ENCODE results near the gene NDUFB10. TPM values are rescaled to one million over a fixed set of nuclear protein-coding genes. Genes with fewer than 3 reads are reported as not detected.

The NDUFB10 gene
- total RNA-seq, 4 donors from 2014 or later: 172 to 215 (median 189) TPM

DNA sequence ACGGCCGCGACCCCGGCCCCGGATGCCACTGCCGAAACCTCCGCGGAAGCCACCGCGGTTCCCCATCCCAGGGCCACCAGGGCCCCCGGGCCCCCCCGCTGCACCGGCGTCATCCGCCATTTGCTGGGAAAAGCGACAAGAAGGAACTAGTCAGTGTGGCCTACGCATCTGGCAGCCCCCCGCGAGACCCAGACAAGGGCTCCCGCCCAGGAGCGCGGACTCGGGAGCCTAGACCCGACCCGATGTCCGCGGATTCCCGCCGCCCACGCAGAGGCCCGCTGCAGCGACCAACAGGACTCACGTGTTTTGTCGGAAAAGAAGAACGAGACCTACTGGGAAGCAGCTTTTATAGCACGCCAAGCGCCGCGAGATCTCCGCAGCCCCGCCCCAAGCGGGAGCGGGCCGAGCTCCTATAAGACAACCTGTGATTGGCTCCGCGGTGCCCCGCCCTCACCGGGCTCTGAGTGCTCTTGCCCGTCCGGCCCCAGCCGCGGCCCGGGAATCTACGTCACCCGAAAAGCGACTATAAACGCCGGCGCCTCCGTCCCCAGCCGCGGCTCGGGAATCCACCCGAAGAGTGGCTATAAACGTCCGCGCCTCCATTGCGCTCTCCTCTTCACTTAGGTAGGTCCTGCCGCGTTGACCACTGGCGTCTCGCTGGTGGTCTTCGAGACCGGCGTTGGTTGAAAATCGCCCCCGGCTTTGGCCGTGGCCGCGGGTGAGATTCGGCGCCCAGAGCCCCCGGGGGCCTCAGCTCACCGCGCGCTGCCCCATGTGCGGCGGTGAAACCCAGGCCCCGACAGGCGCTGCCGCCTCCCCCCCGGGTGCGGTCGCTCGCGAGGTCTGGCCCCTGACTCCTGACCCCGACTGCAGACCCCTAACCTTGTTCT lies 5.4 kb downstream of the NDUFB10 start, which contains the start of gene RPS2:
TSS of gene RPS2 (minus strand) at position 321 of the 890 bp plus-strand sequence. CDS start at position 120, 201 bp downstream.
- Histone ChIP-seq H3K36me3 (peaks cover 8 to 31% (median 14%) of the 10 kb centered on the region in 3 donors), H3K27ac (peak within 1 kb of the TSS; percentile 95 to 99 (median 98)), H3K27me3 (no peaks in the 10 kb centered on the region), H3K4me1 (peaks cover 33 to 62% (median 40%) of the 10 kb centered on the region in 3 donors), H3K9me3 (no peaks in the 10 kb centered on the region), H3K4me3 (peak within 1 kb of the TSS; percentile 84 to 99 (median 88))
- peak in 3 of 4 donors; percentile 86 to 98 (median 94) for TF ChIP-seq POLR2A (IDR thresholded peaks at IDR 0.05)
- TF ChIP-seq, protein P1, sequence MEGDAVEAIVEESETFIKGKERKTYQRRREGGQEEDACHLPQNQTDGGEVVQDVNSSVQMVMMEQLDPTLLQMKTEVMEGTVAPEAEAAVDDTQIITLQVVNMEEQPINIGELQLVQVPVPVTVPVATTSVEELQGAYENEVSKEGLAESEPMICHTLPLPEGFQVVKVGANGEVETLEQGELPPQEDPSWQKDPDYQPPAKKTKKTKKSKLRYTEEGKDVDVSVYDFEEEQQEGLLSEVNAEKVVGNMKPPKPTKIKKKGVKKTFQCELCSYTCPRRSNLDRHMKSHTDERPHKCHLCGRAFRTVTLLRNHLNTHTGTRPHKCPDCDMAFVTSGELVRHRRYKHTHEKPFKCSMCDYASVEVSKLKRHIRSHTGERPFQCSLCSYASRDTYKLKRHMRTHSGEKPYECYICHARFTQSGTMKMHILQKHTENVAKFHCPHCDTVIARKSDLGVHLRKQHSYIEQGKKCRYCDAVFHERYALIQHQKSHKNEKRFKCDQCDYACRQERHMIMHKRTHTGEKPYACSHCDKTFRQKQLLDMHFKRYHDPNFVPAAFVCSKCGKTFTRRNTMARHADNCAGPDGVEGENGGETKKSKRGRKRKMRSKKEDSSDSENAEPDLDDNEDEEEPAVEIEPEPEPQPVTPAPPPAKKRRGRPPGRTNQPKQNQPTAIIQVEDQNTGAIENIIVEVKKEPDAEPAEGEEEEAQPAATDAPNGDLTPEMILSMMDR (IDR thresholded peaks at IDR 0.05): peak in 4 of 6 experiments; percentile 8 to 15 (median 15)
- peak; percentile 93 for DNase-seq
- intact Hi-C loops (cut with DNase I): no loop called here
- 0 to 1% methylated on average over 25 to 28 of the region's 97 CpGs for WGBS, 2 donors

DNA sequence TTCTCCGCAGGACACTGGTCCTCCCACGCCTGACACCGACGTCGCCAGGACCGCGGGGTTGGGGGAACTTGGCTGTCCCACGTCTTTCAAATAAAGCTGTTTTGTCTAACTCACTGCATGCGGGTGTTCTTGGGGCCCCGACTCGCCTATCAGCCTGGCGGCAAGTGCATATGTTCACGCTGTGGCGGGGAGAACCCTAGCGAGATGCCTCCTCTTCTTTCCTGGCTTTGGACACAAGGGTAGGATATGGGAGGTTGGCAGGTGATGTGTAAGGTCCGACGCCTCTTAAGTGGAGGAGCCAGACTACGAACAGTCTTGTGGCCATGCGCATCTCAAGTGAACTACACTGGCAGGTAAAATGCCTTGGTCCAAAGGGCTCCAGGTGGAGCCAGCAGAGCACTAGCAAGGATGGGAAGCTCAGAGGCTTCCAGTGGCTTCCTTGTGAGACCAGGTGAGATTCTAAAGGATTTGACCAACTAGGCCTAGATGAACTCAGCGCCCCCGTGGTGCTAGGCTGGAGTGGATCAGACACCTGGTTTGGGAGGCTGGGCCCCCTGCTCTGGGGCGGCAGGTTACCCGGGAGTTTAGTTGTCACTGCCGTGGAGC lies 6.2 kb downstream of the NDUFB10 start:
- H3K4me1 ChIP-seq: peaks cover 33 to 54% (median 35%) of the 10 kb centered on the region in 3 donors
- no peak for DNase-seq
- no peaks in the 10 kb centered on the region for H3K9me3 ChIP-seq
- H3K27me3 ChIP-seq: no peaks in the 10 kb centered on the region
- H3K36me3 ChIP-seq: peaks cover 8 to 31% (median 14%) of the 10 kb centered on the region in 3 donors
- WGBS, 2 donors: 11 to 14% methylated on average over 12 to 18 of the region's 24 CpGs
- peak overlapping the region; percentile 95 to 99 (median 98) for H3K27ac ChIP-seq
- intact Hi-C loops (cut with DNase I): no loop called here
- TF ChIP-seq, protein P1 (IDR thresholded peaks at IDR 0.05): no peak
- TF ChIP-seq POLR2A (IDR thresholded peaks at IDR 0.05): no peak
- peak overlapping the region; percentile 84 to 99 (median 88) for H3K4me3 ChIP-seq

DNA sequence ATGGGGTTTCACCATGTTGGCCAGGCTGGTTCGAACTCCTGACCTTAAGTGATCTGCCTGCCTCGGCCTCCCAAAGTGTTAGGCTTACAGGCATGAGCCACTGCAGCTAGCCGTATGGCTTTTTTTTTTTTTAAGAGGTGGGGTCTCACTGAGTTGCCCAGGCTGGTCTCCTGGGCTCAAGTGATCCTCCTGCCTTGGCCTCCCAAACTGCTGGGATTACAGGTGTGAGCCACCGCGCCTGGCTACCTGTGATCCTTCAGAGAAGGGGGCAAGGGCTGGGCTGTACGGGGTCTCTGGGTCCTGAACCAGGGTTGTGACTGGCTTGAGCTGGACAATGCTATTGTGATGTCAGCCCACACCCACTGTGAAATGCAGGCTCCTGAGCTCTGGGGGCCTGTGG lies 7.1 kb downstream of the NDUFB10 start, which contains the start of gene RNF151:
TSS of gene RNF151 (plus strand) at position 397 of the 400 bp plus-strand sequence. CDS start 26 bp downstream, outside the sequence.
- no peak for DNase-seq
- Histone ChIP-seq H3K27me3 (no peaks in the 10 kb centered on the region), H3K36me3 (peaks cover 7 to 24% (median 14%) of the 10 kb centered on the region in 3 donors), H3K9me3 (no peaks in the 10 kb centered on the region), H3K4me3 (peak within 1 kb of the TSS; percentile 84 to 99 (median 88)), H3K27ac (peak within 1 kb of the TSS; percentile 95 to 99 (median 98)), H3K4me1 (peaks cover 33 to 54% (median 34%) of the 10 kb centered on the region in 3 donors)
- intact Hi-C loops (cut with DNase I): no loop called here
- no peak for TF ChIP-seq POLR2A (IDR thresholded peaks at IDR 0.05)
- TF ChIP-seq, protein P1 (IDR thresholded peaks at IDR 0.05): no peak
- WGBS, 2 donors: 92 to 100% methylated on average over 3 to 5 of the region's 6 CpGs

DNA sequence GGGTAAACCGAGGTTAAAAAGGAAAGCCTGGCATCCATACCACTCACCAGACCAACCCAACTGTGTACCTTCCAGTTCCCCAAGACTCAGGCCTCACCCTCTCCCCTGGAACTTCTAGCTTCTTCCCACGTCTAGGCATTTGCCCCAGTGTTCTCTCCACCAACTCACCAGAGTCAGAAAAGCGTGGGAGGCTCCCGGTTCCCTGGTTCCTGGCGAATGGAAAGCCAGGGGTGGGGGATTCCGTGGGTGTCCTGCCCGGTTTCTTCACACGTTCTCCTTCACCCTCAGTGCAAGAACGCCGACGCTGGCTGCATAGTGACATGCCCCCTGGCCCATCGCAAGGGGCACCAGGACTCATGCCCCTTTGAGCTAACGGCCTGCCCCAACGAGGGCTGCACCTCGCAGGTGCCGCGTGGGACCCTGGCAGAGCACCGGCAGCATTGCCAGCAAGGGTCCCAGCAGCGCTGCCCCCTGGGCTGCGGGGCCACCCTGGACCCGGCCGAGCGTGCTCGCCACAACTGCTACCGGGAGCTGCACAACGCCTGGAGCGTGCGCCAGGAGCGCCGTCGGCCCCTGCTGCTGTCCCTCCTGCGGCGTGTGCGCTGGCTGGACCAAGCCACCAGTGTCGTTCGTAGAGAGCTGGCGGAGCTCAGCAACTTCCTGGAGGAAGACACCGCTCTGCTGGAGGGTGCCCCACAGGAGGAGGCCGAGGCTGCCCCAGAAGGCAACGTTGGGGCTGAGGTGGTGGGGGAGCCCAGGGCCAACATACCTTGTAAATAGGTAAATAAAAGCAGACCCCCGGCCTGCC lies 9.0 kb downstream of the NDUFB10 start:
- no peak for DNase-seq
- H3K4me3 ChIP-seq: no peak overlapping the region
- no peak overlapping the region for H3K27ac ChIP-seq
- no peaks in the 10 kb centered on the region for H3K27me3 ChIP-seq
- TF ChIP-seq, protein P1 (IDR thresholded peaks at IDR 0.05): no peak
- TF ChIP-seq POLR2A (IDR thresholded peaks at IDR 0.05): no peak
- H3K36me3 ChIP-seq: peaks cover 0 to 5% (median 0%) of the 10 kb centered on the region in 3 donors
- 87 to 91% methylated on average over 2 to 13 of the region's 41 CpGs for WGBS, 2 donors
- H3K9me3 ChIP-seq: no peaks in the 10 kb centered on the region
- peaks cover 29 to 51% (median 31%) of the 10 kb centered on the region in 3 donors for H3K4me1 ChIP-seq
- intact Hi-C loops (cut with DNase I): no loop called here

Measured in esophagus squamous epithelium (tissue), 5 donors.